HFF-Myc (cell line): ENCODE measurements around the gene NEK2.

Source experiments
- DNase-seq: peaks from one replicate; pipeline ENCODE4 v3.0.0-alpha.2; 2011; ENCODE audit warnings: low read depth; ENCODE audit errors: extremely low read depth
- H3K4me3 ChIP-seq: replicated peaks from 2 replicates; pipeline ENCODE4 v1.5.1; 2011; ENCODE audit warnings: low read depth, mild to moderate bottlenecking, control low read depth, low read length
- CTCF ChIP-seq: IDR thresholded peaks from 2 replicates; pipeline ENCODE4 v1.5.1; 2012; ENCODE audit warnings: mild to moderate bottlenecking, low read depth, low read length, control low read depth; ENCODE audit errors: missing control alignments

NEK2 gene

GRCh38 chr1:211704543-211704942, 29.1 kb upstream of the NEK2 start:
- TF ChIP-seq CTCF = no peak
- no peak overlapping the region for H3K4me3 ChIP-seq
- no peak for DNase-seq

GRCh38 chr1:211703812-211704537, 28.6 kb upstream of the NEK2 start:
- no peak for TF ChIP-seq CTCF
- DNase-seq = no peak
- no peak overlapping the region for H3K4me3 ChIP-seq

- no peak for TF ChIP-seq CTCF
- H3K4me3 ChIP-seq = no peak overlapping the region
- DNase-seq = no peak
Measured at GRCh38 chr1:211701733-211702132, 26.3 kb upstream of the NEK2 start.

GRCh38 chr1:211699059-211699458, 23.6 kb upstream of the NEK2 start:
- H3K4me3 ChIP-seq = no peak overlapping the region
- no peak for TF ChIP-seq CTCF
- DNase-seq = no peak

GRCh38 chr1:211698161-211699026, 23.0 kb upstream of the NEK2 start:
- no peak for DNase-seq
- H3K4me3 ChIP-seq = no peak overlapping the region
- peak; percentile 95 for TF ChIP-seq CTCF

GRCh38 chr1:211697356-211697755, 21.9 kb upstream of the NEK2 start:
- H3K4me3 ChIP-seq = no peak overlapping the region
- no peak for DNase-seq
- no peak for TF ChIP-seq CTCF
